Measurements from ENCODE around the gene GLYR1. TPM values are rescaled to one million over a fixed set of nuclear protein-coding genes. Genes with fewer than 3 reads are reported as not detected.
"Not testable (repeated sequence)": the region's sequence is repeated elsewhere in the genome, so short reads cannot be mapped to it uniquely, and the experiment has no call there.

GLYR1 gene
- 10 to 100 TPM; 62.2 to 65.0 TPM for total RNA-seq

- intact Hi-C loops (cut with micrococcal nuclease), result loop anchor here (1.0 to 5.0 kb wide), 8 partner anchors 45 to 420 kb away; partner anchors contain the start of genes ANKS3, DNAAF8, DNAJA3 and EEF2KMT
- H3K27me3 Mint-ChIP-seq (ENCODE audit: low read depth), result no peaks in the 10 kb centered on the region
- H3K36me3 Mint-ChIP-seq (ENCODE audit: low read depth), result peaks cover 22% of the 10 kb centered on the region
- H3K4me3 Mint-ChIP-seq, result peak within 1 kb of the TSS; percentile 83
- CTCF ChIA-PET, result no interaction called here
- peak within 1 kb of the TSS; percentile 80 for H3K27ac Mint-ChIP-seq
- H3K9me3 Mint-ChIP-seq, result no peaks in the 10 kb centered on the region
- H3K4me1 Mint-ChIP-seq (ENCODE audit: low read depth), result peaks cover 54% of the 10 kb centered on the region
- peak; percentile 100 for DNase-seq
Measured at GRCh38 chr16:4846901-4847773, at the start of gene GLYR1, which contains the start of gene UBN1. TSS of gene GLYR1 (minus strand) at chr16:4847288. CDS start at chr16:4847265, 23 bp downstream. TSS of gene UBN1 (plus strand) at chr16:4847481. CDS start at chr16:4852918, 5,437 bp downstream.

- CTCF ChIA-PET, result interaction anchor here (1.6 kb wide), 1 partner anchor 59 kb away, joined by 5 read pairs; no protein-coding TSS in a partner anchor
- DNase-seq; H3K27ac Mint-ChIP-seq; H3K27me3 Mint-ChIP-seq (ENCODE audit: low read depth); H3K9me3 Mint-ChIP-seq; H3K4me1 Mint-ChIP-seq (ENCODE audit: low read depth); intact Hi-C loops (cut with micrococcal nuclease); H3K36me3 Mint-ChIP-seq (ENCODE audit: low read depth); H3K4me3 Mint-ChIP-seq: not testable (repeated sequence)
Measured at GRCh38 chr16:4896761-4897160, 49.7 kb upstream of the GLYR1 start.

- H3K9me3 Mint-ChIP-seq, result no peaks in the 10 kb centered on the region
- intact Hi-C loops (cut with micrococcal nuclease), result no loop called here
- H3K27ac Mint-ChIP-seq, result no peak overlapping the region
- CTCF ChIA-PET, result interaction anchor here (1.6 kb wide), 1 partner anchor 61 kb away, joined by 5 read pairs; no protein-coding TSS in a partner anchor
- no peaks in the 10 kb centered on the region for H3K36me3 Mint-ChIP-seq (ENCODE audit: low read depth)
- no peaks in the 10 kb centered on the region for H3K4me1 Mint-ChIP-seq (ENCODE audit: low read depth)
- DNase-seq, result no peak
- H3K27me3 Mint-ChIP-seq (ENCODE audit: low read depth), result no peaks in the 10 kb centered on the region
- H3K4me3 Mint-ChIP-seq, result no peak overlapping the region
Measured at GRCh38 chr16:4895366-4895765, 48.3 kb upstream of the GLYR1 start.

- Mint-ChIP-seq H3K4me1 (ENCODE audit: low read depth) (no peaks in the 10 kb centered on the region), H3K4me3 (no peak overlapping the region), H3K9me3 (no peaks in the 10 kb centered on the region), H3K27ac (no peak overlapping the region), H3K36me3 (ENCODE audit: low read depth) (no peaks in the 10 kb centered on the region), H3K27me3 (ENCODE audit: low read depth) (no peaks in the 10 kb centered on the region)
- CTCF ChIA-PET, result no interaction called here
- intact Hi-C loops (cut with micrococcal nuclease), result no loop called here
- no peak for DNase-seq
Measured at GRCh38 chr16:4894276-4895150, 47.4 kb upstream of the GLYR1 start.

- no peak overlapping the region for H3K27ac Mint-ChIP-seq
- intact Hi-C loops (cut with micrococcal nuclease), result no loop called here
- no peaks in the 10 kb centered on the region for H3K27me3 Mint-ChIP-seq (ENCODE audit: low read depth)
- H3K9me3 Mint-ChIP-seq, result no peaks in the 10 kb centered on the region
- H3K36me3 Mint-ChIP-seq (ENCODE audit: low read depth), result no peaks in the 10 kb centered on the region
- CTCF ChIA-PET, result no interaction called here
- H3K4me3 Mint-ChIP-seq, result no peak overlapping the region
- DNase-seq, result no peak
- H3K4me1 Mint-ChIP-seq (ENCODE audit: low read depth), result no peaks in the 10 kb centered on the region
Measured at GRCh38 chr16:4893103-4893862, 46.2 kb upstream of the GLYR1 start.

GRCh38 chr16:4892361-4893102 lies 45.4 kb upstream of the GLYR1 start:
- no peaks in the 10 kb centered on the region for H3K4me1 Mint-ChIP-seq (ENCODE audit: low read depth)
- no peaks in the 10 kb centered on the region for H3K36me3 Mint-ChIP-seq (ENCODE audit: low read depth)
- H3K4me3 Mint-ChIP-seq, result no peak overlapping the region
- intact Hi-C loops (cut with micrococcal nuclease), result no loop called here
- no peak for DNase-seq
- CTCF ChIA-PET, result no interaction called here
- H3K27me3 Mint-ChIP-seq (ENCODE audit: low read depth), result no peaks in the 10 kb centered on the region
- H3K9me3 Mint-ChIP-seq, result no peaks in the 10 kb centered on the region
- no peak overlapping the region for H3K27ac Mint-ChIP-seq

GRCh38 chr16:4891886-4892216 lies 44.8 kb upstream of the GLYR1 start:
- intact Hi-C loops (cut with micrococcal nuclease), result no loop called here
- no peaks in the 10 kb centered on the region for H3K9me3 Mint-ChIP-seq
- DNase-seq, result no peak
- H3K36me3 Mint-ChIP-seq (ENCODE audit: low read depth), result no peaks in the 10 kb centered on the region
- H3K27ac Mint-ChIP-seq, result no peak overlapping the region
- CTCF ChIA-PET, result interaction anchor here (0.5 kb wide), 1 partner anchor 148 kb away, joined by 6 read pairs; no protein-coding TSS in a partner anchor
- H3K27me3 Mint-ChIP-seq (ENCODE audit: low read depth), result no peaks in the 10 kb centered on the region
- H3K4me1 Mint-ChIP-seq (ENCODE audit: low read depth), result no peaks in the 10 kb centered on the region
- no peak overlapping the region for H3K4me3 Mint-ChIP-seq

GRCh38 chr16:4891097-4891885 lies 44.2 kb upstream of the GLYR1 start:
- DNase-seq, result no peak
- Mint-ChIP-seq H3K27ac (no peak overlapping the region), H3K27me3 (ENCODE audit: low read depth) (no peaks in the 10 kb centered on the region), H3K9me3 (no peaks in the 10 kb centered on the region), H3K36me3 (ENCODE audit: low read depth) (no peaks in the 10 kb centered on the region), H3K4me3 (no peak overlapping the region), H3K4me1 (ENCODE audit: low read depth) (no peaks in the 10 kb centered on the region)
- CTCF ChIA-PET, result interaction anchor here (0.5 to 0.7 kb wide), 2 partner anchors 65 to 147 kb away, joined by 3 to 6 read pairs; no protein-coding TSS in a partner anchor
- intact Hi-C loops (cut with micrococcal nuclease), result no loop called here

GRCh38 chr16:4890686-4891085 lies 43.6 kb upstream of the GLYR1 start:
- DNase-seq, result no peak
- Mint-ChIP-seq H3K4me3 (no peak overlapping the region), H3K9me3 (no peaks in the 10 kb centered on the region), H3K27ac (no peak overlapping the region), H3K27me3 (ENCODE audit: low read depth) (no peaks in the 10 kb centered on the region), H3K36me3 (ENCODE audit: low read depth) (no peaks in the 10 kb centered on the region), H3K4me1 (ENCODE audit: low read depth) (no peaks in the 10 kb centered on the region)
- CTCF ChIA-PET, result interaction anchor here (0.7 kb wide), 1 partner anchor 66 kb away, joined by 3 read pairs; no protein-coding TSS in a partner anchor
- intact Hi-C loops (cut with micrococcal nuclease), result no loop called here

- no peak overlapping the region for H3K27ac Mint-ChIP-seq
Measured at GRCh38 chr16:4890026-4890425, 42.9 kb upstream of the GLYR1 start.

More at GRCh38 chr16:4890026-4890425, 42.9 kb upstream of the GLYR1 start:
- intact Hi-C loops (cut with micrococcal nuclease), result no loop called here
- Mint-ChIP-seq H3K9me3 (no peaks in the 10 kb centered on the region), H3K4me3 (no peak overlapping the region), H3K36me3 (ENCODE audit: low read depth) (peaks cover 3% of the 10 kb centered on the region), H3K4me1 (ENCODE audit: low read depth) (no peaks in the 10 kb centered on the region), H3K27me3 (ENCODE audit: low read depth) (no peaks in the 10 kb centered on the region)
- no peak for DNase-seq
- CTCF ChIA-PET, result no interaction called here

Data from activated naive CD4-positive, alpha-beta T cell treated with anti-CD3 and anti-CD28 coated beads for 36 hours (primary cell).